ENCODE measurements around the gene TADA2B.

TADA2B gene

DNA sequence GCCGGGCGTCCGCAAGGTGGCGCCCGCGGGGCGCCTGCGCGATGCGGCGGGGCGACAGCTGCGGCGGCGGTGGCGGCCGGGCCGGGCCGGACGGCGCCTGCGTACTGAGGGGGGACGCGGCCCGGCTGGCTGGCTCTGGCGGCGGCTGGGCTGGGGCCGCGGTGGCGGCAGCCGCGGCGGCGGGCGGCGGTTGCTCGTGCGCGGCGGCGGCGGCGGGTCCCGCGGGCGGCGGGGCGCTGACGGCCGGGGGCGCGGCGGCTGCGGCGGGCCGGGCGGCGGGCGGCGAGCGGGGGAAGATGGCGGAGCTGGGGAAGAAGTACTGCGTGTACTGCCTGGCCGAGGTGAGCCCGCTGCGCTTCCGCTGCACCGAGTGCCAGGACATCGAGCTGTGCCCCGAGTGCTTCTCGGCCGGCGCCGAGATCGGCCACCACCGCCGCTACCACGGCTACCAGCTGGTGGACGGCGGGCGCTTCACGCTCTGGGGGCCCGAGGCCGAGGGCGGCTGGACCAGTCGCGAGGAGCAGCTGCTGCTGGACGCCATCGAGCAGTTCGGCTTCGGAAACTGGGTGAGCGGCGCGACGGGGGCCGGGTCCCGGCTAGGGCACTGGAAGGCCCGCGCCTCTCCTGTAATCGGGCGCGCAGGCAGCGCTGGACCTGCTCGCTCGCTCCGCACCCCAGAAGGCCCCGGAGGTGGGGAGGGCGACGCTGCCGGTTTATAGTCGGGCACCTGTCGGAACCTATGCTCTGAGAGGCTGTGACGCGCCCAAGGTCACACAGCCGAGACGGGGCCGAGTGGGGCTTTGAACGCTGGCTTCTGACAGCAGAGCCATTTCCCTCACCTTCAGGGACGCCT lies at the start of gene TADA2B:
Gene TADA2B, plus strand, starts transcription at position 89 of the 853 bp plus-strand sequence. Its CDS starts 208 bp downstream, at position 297.
- peak; percentile 47 for DNase-seq

DNA sequence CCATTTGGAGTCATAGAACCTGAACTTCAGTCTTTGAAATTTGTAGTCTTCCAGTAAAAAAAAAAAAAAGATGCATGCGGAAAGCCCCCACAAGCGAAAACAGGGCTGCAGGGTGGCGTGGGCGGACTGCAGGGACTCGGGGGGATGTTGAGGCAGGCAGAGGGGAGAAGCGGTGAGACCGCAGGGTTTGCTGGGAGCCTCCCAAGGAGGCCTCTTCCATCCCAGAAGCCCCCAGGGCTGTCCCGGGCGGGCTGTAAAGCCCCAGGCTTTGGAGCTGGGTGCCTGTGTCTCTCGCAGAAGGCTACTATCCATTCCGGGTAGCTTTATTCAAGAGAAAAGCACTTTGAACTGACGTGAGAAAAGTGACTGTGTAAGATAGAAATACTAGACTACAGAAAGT lies 46.7 kb upstream of the TADA2B start:
- no peak for DNase-seq

GRCh38 chr4:6999172-7000086 lies 43.7 kb upstream of the TADA2B start:
- no peak for DNase-seq

GRCh38 chr4:7000421-7001176 lies 42.6 kb upstream of the TADA2B start:
- DNase-seq = no peak

DNA sequence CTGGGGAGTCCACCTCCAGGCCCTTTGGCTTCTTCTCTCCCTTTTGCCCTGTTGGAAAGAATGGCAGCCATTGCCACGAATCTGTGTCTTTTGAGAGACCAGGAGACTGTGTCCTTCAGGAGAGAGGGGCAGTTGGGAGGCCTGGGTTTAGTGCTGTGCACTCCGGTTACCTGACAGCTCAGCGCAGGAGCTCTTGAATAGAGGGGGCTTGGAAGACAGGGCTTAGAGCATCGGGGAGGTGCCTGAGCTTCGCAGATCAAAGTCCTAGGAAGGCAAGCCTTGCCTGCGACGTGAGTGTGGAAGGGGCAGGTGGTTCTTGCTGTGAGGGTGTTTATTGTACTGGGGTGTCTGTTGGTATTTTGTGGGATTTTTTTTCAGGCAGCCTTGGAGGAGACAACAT lies 41.9 kb upstream of the TADA2B start:
- DNase-seq = no peak

DNA sequence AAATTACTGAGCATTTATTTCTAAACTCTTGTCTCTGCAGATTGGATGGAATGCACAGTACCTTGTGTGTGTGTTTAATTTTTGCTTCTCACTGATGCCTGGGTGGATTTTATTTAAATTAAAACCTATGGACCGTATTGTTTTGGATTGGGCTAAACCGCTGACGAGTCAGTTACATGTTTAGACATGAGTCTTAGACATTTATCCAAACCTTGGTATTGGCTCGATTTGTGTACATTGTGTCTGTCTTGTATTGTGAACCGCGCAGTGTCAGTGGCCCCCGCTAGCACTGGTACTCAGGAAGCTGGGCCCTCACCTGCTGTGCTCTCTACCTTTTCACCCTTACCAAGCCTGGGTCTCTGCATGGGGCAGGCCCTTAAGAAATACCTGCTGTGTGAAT lies 40.8 kb upstream of the TADA2B start:
- no peak for DNase-seq

- DNase-seq = no peak
Observed at GRCh38 chr4:7003176-7003878, 39.8 kb upstream of the TADA2B start.

- no peak for DNase-seq
Observed at GRCh38 chr4:7003879-7004240, 39.3 kb upstream of the TADA2B start.

DNA sequence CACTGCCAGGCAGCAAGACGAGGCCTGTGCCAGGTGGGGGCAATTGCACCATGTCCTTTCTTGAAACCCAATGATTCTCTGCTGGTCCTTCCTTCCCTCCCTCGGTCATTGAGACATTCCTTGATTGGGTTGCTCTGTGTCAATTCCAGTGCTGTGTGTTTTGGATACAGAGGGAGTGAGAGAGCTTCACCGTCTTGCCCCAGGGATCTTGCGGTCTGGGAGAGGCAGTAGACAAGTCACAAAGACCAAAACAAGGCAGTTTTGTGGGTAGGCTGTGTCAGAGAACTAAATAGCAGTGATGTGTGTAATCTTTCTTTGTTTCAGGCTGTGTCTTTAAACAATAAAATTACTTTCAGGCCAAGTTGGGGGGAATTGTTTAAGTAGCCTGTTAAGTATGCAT lies 38.8 kb upstream of the TADA2B start:
- no peak for DNase-seq

GRCh38 chr4:7005571-7005970 lies 37.6 kb upstream of the TADA2B start:
- no peak for DNase-seq

- DNase-seq = no peak
Observed at GRCh38 chr4:7006411-7006810, 36.8 kb upstream of the TADA2B start.

DNA sequence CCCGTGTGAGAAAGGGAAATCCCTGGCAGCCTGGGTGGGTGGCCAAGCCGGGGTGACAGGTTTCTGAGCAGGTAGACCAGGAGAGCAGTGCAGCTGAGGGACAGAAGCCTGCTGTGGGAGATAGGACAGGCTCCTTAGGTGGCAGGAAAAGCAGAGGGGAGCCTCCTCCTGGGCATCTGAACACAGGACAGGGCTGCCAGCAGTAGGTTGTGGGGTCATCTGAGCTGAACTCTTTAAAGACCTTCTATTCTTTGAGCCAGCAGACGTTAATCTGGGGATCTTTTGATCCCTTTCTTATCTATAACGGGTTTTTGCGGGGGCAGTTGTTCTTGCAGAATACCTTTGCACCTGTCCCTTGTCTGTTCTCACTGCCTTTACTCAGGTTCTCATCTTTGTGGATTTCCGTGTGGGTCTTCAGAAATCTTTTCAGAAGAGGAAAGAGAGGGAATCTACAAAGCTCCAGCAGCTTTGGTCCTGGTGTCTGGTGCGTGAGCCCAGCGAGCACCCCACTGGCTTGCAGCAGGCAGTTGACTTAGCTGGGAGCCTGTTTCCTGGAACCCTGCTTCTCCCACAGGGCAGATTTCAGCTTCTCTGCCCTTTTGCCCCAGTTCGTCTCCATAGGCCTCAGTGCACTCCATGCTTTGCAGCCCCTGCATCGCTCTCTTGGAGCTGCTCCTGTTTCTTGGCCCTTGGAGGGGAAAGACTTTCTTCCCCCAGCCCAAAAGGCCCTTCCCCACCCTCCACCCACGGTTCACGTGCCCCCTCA lies 35.8 kb upstream of the TADA2B start:
- DNase-seq = no peak

DNA sequence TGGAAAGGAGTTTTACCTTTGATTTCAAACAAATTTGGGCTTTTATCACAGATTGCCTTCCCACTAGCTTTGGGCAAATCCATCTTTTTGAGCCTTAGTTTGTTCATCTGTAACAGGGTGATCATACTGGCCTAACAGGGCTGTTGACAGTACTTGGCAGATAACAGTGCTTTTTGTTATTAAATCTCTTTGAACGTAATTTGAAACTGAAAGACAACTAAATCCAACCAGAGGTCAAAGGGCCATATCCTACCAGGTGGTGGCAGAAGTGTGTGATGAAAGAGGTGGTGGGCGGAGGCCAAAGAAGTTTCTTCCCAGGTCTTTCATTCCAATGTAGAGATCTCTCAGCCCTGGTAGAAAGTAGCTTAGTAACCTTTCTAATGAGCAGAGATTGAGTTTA lies 35.2 kb upstream of the TADA2B start:
- no peak for DNase-seq

- no peak for DNase-seq
Observed at GRCh38 chr4:7009564-7009963, 33.6 kb upstream of the TADA2B start.

GRCh38 chr4:7013175-7013574 lies 30.0 kb upstream of the TADA2B start:
- no peak for DNase-seq

GRCh38 chr4:7014815-7015214 lies 28.4 kb upstream of the TADA2B start:
- DNase-seq = no peak

DNA sequence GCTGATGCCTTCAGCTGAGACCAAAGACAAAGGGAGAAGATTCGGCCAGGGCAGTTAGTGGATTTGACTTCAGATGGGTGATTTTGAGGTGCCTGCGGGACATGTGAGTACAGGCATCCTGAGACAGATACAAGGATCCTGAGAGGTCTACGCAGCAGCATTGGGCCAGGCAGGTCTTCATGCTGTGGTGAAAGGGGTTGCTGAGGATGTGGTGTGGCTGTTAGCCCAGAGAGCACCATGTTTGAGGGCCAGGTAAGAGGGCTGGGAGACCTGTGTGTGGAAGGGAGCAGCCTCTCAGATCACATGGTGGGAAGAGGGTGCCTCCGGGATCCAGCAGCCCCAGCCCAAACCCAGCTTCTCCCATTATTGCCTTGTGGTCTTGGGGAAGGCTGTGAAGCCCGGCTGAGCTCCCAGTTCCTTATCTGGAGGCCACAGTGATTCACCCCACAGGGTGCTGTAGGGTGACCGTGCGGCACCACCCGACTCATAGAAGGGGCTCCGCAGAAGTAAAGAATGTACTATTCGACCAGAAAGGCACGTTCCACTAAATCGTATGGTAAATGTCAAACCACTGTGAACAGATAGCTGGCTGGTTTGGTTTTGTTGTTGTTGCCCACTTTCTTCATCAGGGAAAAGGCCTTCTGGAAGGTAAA lies 27.7 kb upstream of the TADA2B start:
- DNase-seq = no peak

DNA sequence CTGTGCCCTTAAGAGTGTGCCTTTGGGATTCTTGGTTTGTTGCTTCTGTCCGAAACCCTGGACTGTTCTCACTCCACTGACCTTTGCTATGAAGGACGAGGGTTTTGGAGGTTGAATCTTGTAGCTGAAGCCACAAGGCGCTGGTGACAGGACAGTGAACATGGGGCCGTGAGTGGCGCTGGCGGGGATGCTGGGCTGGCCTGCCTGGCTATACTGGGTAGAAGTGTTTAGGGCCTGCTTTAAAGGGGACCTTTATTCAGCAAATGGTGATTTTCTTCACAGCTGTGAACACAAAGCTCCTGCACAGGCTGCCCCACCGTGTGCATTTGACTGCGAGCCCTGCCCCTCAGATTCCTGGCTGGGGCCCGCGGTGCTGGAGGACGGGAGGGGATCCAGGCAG lies 27.1 kb upstream of the TADA2B start:
- DNase-seq = no peak

DNA sequence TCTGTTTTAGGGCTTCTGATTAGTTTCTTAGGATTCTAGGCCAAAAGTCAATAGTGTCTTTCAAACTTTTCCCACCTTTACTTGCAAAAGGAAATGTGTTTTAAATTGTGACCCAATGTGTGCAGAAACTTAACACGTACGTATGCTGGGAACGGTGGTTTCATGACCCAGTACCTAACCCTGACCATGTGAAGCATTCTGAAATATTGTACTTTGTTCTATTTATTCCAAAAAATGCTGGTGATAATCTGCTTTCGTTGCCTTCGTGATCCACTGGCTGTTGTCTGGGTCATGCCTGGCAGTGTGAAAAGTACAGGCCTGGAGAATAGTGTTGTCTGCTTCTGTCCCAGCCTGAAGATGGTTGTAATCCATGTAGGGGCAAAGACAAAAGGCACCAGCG lies 26.7 kb upstream of the TADA2B start:
- no peak for DNase-seq

GRCh38 chr4:7017446-7018048 lies 25.6 kb upstream of the TADA2B start:
- no peak for DNase-seq

GRCh38 chr4:7018281-7018680 lies 24.9 kb upstream of the TADA2B start:
- DNase-seq = no peak

Data from stimulated activated CD4-positive, alpha-beta T cell treated with anti-CD3 and anti-CD28 coated beads, Interleukin-12 subunit alpha, Interleukin-12 subunit beta, amount 100 ng/mL, for 4 hours (primary cell).